ENCODE results near the gene TRIM71.

Gene TRIM71

GRCh38 chr3:32848215-32848614 is 30.4 kb downstream of the TRIM71 start:
- H4K20me1 ChIP-seq (ENCODE audit: low read depth, low read length) = no peaks in the 10 kb centered on the region
- H3F3A ChIP-seq (ENCODE audit: insufficient read depth) = no peaks in the 10 kb centered on the region
- no peaks in the 10 kb centered on the region for H3K79me2 ChIP-seq (ENCODE audit: insufficient read depth, low read length)
- no peak overlapping the region for H3K27ac ChIP-seq (ENCODE audit: low read depth, low read length)
- no peak for TF ChIP-seq CTCF (IDR thresholded peaks at IDR 0.05; ENCODE audit: insufficient read depth, low read length, poor library complexity, severe bottlenecking)
- no peak for TF ChIP-seq EZH2phosphoT487 (conservative IDR thresholded peaks at IDR 0.05; ENCODE audit: low read length)
- no peak overlapping the region for H2AFZ ChIP-seq (ENCODE audit: low read depth, low read length, severe bottlenecking)
- no peak overlapping the region for H3K4me3 ChIP-seq (ENCODE audit: insufficient read depth, low read length, poor library complexity, severe bottlenecking)
- H3K27me3 ChIP-seq (ENCODE audit: low read length) = no peaks in the 10 kb centered on the region
- no peaks in the 10 kb centered on the region for H3K9me2 ChIP-seq (replicated peaks; ENCODE audit: insufficient read depth, low read length)
- no peaks in the 10 kb centered on the region for H3K9me3 ChIP-seq (ENCODE audit: insufficient read depth, low read length)
- H3K9ac ChIP-seq (ENCODE audit: low read length) = no peak overlapping the region
- no peaks in the 10 kb centered on the region for H3K36me3 ChIP-seq (ENCODE audit: low read length)
- H3K4me2 ChIP-seq (ENCODE audit: low read depth, low read length, poor library complexity, severe bottlenecking) = no peak overlapping the region

GRCh38 chr3:32849046-32849445 is 31.2 kb downstream of the TRIM71 start:
- TF ChIP-seq CTCF (IDR thresholded peaks at IDR 0.05; ENCODE audit: insufficient read depth, low read length, poor library complexity, severe bottlenecking) = no peak
- TF ChIP-seq EZH2phosphoT487 (conservative IDR thresholded peaks at IDR 0.05; ENCODE audit: low read length) = no peak
- H3K9ac ChIP-seq (ENCODE audit: low read length) = no peak overlapping the region

GRCh38 chr3:32850226-32850625 is 32.4 kb downstream of the TRIM71 start:
- Histone ChIP-seq H3K27ac (ENCODE audit: low read depth, low read length) (no peak overlapping the region), H3K36me3 (ENCODE audit: low read length) (no peaks in the 10 kb centered on the region), H4K20me1 (ENCODE audit: low read depth, low read length) (no peaks in the 10 kb centered on the region), H3K9me3 (ENCODE audit: insufficient read depth, low read length) (no peaks in the 10 kb centered on the region), H3K4me2 (ENCODE audit: low read depth, low read length, poor library complexity, severe bottlenecking) (no peak overlapping the region), H3F3A (ENCODE audit: insufficient read depth) (no peaks in the 10 kb centered on the region), H2AFZ (ENCODE audit: low read depth, low read length, severe bottlenecking) (no peak overlapping the region), H3K27me3 (ENCODE audit: low read length) (no peaks in the 10 kb centered on the region), H3K9ac (ENCODE audit: low read length) (no peak overlapping the region), H3K79me2 (ENCODE audit: insufficient read depth, low read length) (no peaks in the 10 kb centered on the region), H3K9me2 (replicated peaks; ENCODE audit: insufficient read depth, low read length) (no peaks in the 10 kb centered on the region), H3K4me3 (ENCODE audit: insufficient read depth, low read length, poor library complexity, severe bottlenecking) (no peak overlapping the region)
- TF ChIP-seq EZH2phosphoT487 (conservative IDR thresholded peaks at IDR 0.05; ENCODE audit: low read length) (no peak), CTCF (IDR thresholded peaks at IDR 0.05; ENCODE audit: insufficient read depth, low read length, poor library complexity, severe bottlenecking) (no peak)

More at GRCh38 chr3:32849046-32849445, 31.2 kb downstream of the TRIM71 start:
- H3K4me2 ChIP-seq (ENCODE audit: low read depth, low read length, poor library complexity, severe bottlenecking) = no peak overlapping the region
- no peaks in the 10 kb centered on the region for H3K9me3 ChIP-seq (ENCODE audit: insufficient read depth, low read length)
- H4K20me1 ChIP-seq (ENCODE audit: low read depth, low read length) = no peaks in the 10 kb centered on the region
- H3F3A ChIP-seq (ENCODE audit: insufficient read depth) = no peaks in the 10 kb centered on the region
- H3K27me3 ChIP-seq (ENCODE audit: low read length) = no peaks in the 10 kb centered on the region
- H3K27ac ChIP-seq (ENCODE audit: low read depth, low read length) = no peak overlapping the region
- H3K79me2 ChIP-seq (ENCODE audit: insufficient read depth, low read length) = no peaks in the 10 kb centered on the region
- no peaks in the 10 kb centered on the region for H3K9me2 ChIP-seq (replicated peaks; ENCODE audit: insufficient read depth, low read length)
- H3K36me3 ChIP-seq (ENCODE audit: low read length) = no peaks in the 10 kb centered on the region
- H3K4me3 ChIP-seq (ENCODE audit: insufficient read depth, low read length, poor library complexity, severe bottlenecking) = no peak overlapping the region
- H2AFZ ChIP-seq (ENCODE audit: low read depth, low read length, severe bottlenecking) = no peak overlapping the region
